RWPE2 (cell line): ENCODE results near the gene GAS6.

ENCODE experiments used
- ATAC-seq: fragments of 200-7000 bp; cut with Tn5 transposase; 3 replicates; pipeline ENCODE4 v1.9.1; 2021; ENCODE audit warnings: low read depth
- DNase-seq: peaks from one replicate; pipeline ENCODE4 v3.0.0-alpha.2; 2020; ENCODE audit warnings: low spot score
- H3K27ac ChIP-seq: fragments of 450-650 bp; 2 replicates; pipeline ENCODE4 v1.5.1; 2017; ENCODE audit warnings: mild to moderate bottlenecking; ENCODE audit not compliant: poor library complexity, severe bottlenecking
- H3K27me3 ChIP-seq: fragments of 250-450 bp; sonication (Bioruptor Pico); 2 replicates; pipeline ENCODE4 v1.5.1; 2021; ENCODE audit warnings: mild to moderate bottlenecking, moderate library complexity; ENCODE audit not compliant: insufficient read depth, poor library complexity, severe bottlenecking
- H3K36me3 ChIP-seq: fragments of 250-450 bp; sonication (Bioruptor Pico); 2 replicates; pipeline ENCODE4 v1.5.1; 2020; ENCODE audit warnings: low read depth, mild to moderate bottlenecking, moderate library complexity
- H3K4me1 ChIP-seq: fragments of 250-450 bp; sonication (Bioruptor Pico); 2 replicates; pipeline ENCODE4 v1.5.1; 2021; ENCODE audit warnings: mild to moderate bottlenecking, moderate library complexity; ENCODE audit not compliant: insufficient read depth, poor library complexity, severe bottlenecking
- H3K4me3 ChIP-seq: fragments of 250-450 bp; sonication (Bioruptor Pico); 2 replicates; pipeline ENCODE4 v1.5.1; 2021; ENCODE audit warnings: mild to moderate bottlenecking, moderate library complexity; ENCODE audit not compliant: severe bottlenecking
- H3K9me3 ChIP-seq: fragments of 250-450 bp; sonication (Bioruptor Pico); 2 replicates; pipeline ENCODE4 v1.5.1; 2021; ENCODE audit warnings: mild to moderate bottlenecking, moderate library complexity; ENCODE audit not compliant: severe bottlenecking
- TF ChIP-seq, protein P1 (sequence below): fragments of 450-650 bp; IDR thresholded peaks from one replicate; pipeline ENCODE4 v1.5.1; 2017; ENCODE audit warnings: mild to moderate bottlenecking, moderate library complexity; ENCODE audit not compliant: poor library complexity, severe bottlenecking

GAS6 gene

DNA sequence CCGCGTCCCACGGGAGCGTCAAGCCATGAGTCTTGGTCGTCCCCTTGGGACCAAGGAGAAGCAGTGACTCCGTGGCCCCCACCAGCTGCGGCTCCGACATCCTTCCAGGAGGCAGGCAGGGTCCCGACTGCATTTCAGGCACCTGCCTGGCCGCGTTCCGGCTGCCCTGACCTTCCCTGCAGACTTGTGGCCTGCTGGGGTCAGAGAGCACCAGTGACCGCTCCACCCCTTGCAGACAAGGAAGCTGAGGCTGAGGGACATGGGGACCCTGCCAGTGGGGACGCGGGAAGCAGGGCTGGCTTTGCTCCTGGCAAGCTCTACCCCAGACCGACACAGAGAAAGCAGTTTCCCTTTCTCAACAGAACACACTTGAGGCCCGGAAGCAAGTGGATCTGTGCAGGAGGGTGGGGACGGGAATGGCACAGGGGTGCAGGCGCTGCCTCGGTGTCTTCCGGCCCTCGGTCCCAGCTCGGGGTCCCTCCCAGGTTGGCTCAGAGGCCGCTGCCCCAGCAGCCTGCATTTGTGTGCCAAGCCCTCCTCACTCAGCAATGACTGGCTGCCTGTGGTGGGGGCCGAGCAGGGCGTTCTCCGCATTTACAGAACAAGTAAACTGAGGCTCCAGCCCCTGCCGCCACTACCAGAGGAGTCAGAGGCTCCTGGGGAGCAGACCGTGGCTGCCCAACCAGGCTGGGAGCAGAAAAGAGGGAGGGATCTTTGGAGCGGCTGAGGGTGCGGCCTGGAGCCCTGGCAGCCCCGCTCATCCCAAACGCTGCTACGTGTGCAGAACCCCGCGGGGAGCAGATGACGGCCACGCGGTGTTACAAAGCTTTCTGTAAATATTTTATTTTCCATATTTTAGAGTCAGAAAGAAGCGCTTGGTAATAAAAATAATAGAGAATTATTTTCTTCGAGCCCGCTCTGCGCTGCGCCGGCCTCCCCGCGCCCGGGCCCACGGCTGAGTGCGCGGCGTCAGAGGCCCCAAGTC is 43.9 kb downstream of the GAS6 start:
- H3K27me3 ChIP-seq = no peaks in the 10 kb centered on the region
- TF ChIP-seq, protein P1, sequence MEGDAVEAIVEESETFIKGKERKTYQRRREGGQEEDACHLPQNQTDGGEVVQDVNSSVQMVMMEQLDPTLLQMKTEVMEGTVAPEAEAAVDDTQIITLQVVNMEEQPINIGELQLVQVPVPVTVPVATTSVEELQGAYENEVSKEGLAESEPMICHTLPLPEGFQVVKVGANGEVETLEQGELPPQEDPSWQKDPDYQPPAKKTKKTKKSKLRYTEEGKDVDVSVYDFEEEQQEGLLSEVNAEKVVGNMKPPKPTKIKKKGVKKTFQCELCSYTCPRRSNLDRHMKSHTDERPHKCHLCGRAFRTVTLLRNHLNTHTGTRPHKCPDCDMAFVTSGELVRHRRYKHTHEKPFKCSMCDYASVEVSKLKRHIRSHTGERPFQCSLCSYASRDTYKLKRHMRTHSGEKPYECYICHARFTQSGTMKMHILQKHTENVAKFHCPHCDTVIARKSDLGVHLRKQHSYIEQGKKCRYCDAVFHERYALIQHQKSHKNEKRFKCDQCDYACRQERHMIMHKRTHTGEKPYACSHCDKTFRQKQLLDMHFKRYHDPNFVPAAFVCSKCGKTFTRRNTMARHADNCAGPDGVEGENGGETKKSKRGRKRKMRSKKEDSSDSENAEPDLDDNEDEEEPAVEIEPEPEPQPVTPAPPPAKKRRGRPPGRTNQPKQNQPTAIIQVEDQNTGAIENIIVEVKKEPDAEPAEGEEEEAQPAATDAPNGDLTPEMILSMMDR = no peak
- ATAC-seq (no peak), DNase-seq (no peak)
- H3K4me3 ChIP-seq = no peak overlapping the region
- peaks cover 22% of the 10 kb centered on the region for H3K36me3 ChIP-seq
- H3K4me1 ChIP-seq = peaks cover 14% of the 10 kb centered on the region
- peak overlapping the region; percentile 88 for H3K27ac ChIP-seq
- H3K9me3 ChIP-seq = no peaks in the 10 kb centered on the region

DNA sequence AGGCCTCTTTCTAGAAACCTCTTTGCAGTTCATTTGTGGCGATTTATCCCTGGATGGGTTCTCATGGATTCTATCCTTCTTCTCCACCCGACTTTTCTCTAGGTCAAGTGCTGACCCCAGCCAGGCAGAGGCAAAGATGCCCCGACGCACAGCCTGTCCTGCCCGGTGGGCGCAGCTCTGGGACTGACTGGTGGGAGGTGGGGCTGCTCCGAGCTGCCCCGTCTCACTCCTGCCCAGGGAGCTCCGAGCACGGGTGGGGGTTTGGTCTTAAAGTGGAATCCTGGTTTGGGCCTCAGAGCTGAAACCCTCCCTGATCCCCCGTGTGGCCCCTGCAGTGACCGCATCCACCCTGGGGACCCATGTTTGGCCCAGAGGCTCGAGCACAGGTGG is 44.5 kb downstream of the GAS6 start:
- no peak overlapping the region for H3K4me3 ChIP-seq
- H3K36me3 ChIP-seq = peaks cover 22% of the 10 kb centered on the region
- peak overlapping the region; percentile 88 for H3K27ac ChIP-seq
- H3K9me3 ChIP-seq = no peaks in the 10 kb centered on the region
- TF ChIP-seq, protein P1 = no peak
- peaks cover 14% of the 10 kb centered on the region for H3K4me1 ChIP-seq
- no peak for ATAC-seq
- no peaks in the 10 kb centered on the region for H3K27me3 ChIP-seq
- no peak for DNase-seq

DNA sequence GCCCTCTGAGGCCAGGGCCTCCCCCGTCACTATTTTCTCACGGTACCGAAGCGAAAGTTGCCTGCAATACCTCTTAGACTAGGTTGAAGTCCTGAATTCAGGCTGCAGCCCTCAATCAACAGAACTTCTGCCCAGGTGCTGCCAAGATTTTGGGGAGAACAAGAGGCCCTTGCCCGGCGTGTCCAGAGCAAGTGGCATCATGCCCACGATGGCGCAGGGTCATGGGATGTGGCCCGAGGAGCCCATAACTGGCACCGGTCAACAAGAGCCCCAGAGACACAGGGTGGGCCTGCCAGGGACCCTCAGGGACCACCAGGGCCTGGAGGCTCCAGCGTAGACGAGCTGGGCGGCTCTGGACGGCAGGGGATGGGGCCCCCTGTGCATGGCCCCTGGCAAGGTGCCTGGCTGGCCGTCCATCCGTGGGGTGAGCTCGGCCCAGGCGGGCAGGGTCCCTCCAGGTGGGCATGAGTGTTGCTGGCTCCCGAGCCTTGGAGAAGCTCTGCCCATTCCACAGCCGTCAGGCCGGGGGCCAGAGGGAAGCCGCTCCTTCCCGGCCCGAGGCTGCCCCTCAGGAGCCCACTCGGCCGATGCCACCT is 45.1 kb downstream of the GAS6 start:
- no peak for DNase-seq
- TF ChIP-seq, protein P1 = no peak
- H3K4me3 ChIP-seq = no peak overlapping the region
- H3K9me3 ChIP-seq = no peaks in the 10 kb centered on the region
- H3K27ac ChIP-seq = peak overlapping the region; percentile 88
- ATAC-seq = no peak
- peaks cover 14% of the 10 kb centered on the region for H3K4me1 ChIP-seq
- peaks cover 22% of the 10 kb centered on the region for H3K36me3 ChIP-seq
- H3K27me3 ChIP-seq = no peaks in the 10 kb centered on the region

DNA sequence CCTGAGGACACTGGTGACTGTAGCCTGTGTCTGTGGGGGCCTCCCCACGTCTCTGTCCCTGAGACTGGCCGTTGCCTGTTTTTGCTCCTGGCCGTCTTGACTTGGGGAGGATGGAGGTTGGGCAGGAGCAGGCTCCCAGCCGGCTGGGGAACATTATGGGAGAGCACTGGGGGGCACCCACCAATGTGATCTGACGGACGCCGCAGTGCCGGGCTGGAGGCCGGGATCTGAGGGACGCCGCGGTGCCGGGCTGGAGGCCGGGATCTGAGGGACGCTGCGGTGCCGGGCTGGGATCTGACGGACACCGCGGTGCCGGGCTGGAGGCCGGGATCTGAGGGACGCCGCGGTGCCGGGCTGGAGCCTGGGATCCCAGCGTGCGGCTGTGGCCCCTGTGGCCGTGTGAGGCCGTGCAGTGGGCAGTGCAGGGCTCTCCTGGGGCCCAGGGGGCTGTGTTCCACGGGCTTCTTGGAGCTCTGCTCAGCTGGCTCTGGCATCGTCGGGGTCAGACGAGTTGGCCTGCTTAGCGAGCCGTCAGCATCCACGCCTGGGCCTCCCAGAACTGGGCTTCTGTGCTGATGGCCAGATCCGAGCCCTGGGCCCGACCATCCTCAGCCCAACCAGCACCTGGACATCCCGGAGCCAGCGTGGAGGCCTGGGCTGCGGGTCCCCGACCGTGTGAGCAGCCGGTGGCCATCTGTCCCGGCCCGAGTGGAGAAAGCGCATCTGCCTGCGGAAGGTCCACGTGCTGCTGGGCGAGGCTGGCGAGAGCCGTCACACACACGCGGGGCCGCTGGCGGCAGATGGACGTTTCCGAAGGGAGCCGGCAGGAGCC is 45.8 kb downstream of the GAS6 start:
- Histone ChIP-seq H3K4me3 (no peak overlapping the region), H3K27me3 (no peaks in the 10 kb centered on the region), H3K36me3 (peaks cover 15% of the 10 kb centered on the region), H3K9me3 (no peaks in the 10 kb centered on the region), H3K27ac (peak overlapping the region; percentile 27), H3K4me1 (peaks cover 14% of the 10 kb centered on the region)
- no peak for DNase-seq
- ATAC-seq = no peak
- TF ChIP-seq, protein P1 = no peak
